NCI-H2171 treated with DMSO at 0.1 percent for 48 hours (cell line): Measurements from ENCODE around the gene NSG1.

Experiments used
- DNase-seq: peaks from one replicate; lab custom pipeline; 2025; lab: John Stamatoyannopoulos, UW

NSG1 gene

GRCh38 chr4:4374388-4375098, 12.4 kb upstream of the NSG1 start:
- no peak for DNase-seq

- DNase-seq, result no peak
Observed at GRCh38 chr4:4376074-4376473, 10.8 kb upstream of the NSG1 start.

GRCh38 chr4:4377191-4377590, 9.7 kb upstream of the NSG1 start:
- no peak for DNase-seq

- no peak for DNase-seq
Observed at GRCh38 chr4:4377732-4378460, 9.0 kb upstream of the NSG1 start.

- DNase-seq, result no peak
Observed at GRCh38 chr4:4379540-4380087, 7.3 kb upstream of the NSG1 start.

- DNase-seq, result no peak
Observed at GRCh38 chr4:4383085-4383484, 3.8 kb upstream of the NSG1 start.

GRCh38 chr4:4384837-4385236, 2.1 kb upstream of the NSG1 start:
- DNase-seq, result no peak

- DNase-seq, result no peak
Observed at GRCh38 chr4:4385729-4386295, 1.1 kb upstream of the NSG1 start.

- peak; percentile 45 for DNase-seq
Observed at GRCh38 chr4:4386296-4386735, 586 bp upstream of the NSG1 start.

GRCh38 chr4:4387531-4388310, 819 bp downstream of the NSG1 start:
- DNase-seq, result no peak

GRCh38 chr4:4388311-4388790, 1.4 kb downstream of the NSG1 start:
- DNase-seq, result no peak

- DNase-seq, result no peak
Observed at GRCh38 chr4:4388836-4389575, 2.1 kb downstream of the NSG1 start.

- no peak for DNase-seq
Observed at GRCh38 chr4:4390046-4390445, 3.1 kb downstream of the NSG1 start.

- DNase-seq, result no peak
Observed at GRCh38 chr4:4390515-4391240, 3.8 kb downstream of the NSG1 start.

GRCh38 chr4:4391866-4392265, 5.0 kb downstream of the NSG1 start:
- DNase-seq, result no peak

- no peak for DNase-seq
Observed at GRCh38 chr4:4392501-4393183, 5.7 kb downstream of the NSG1 start.

GRCh38 chr4:4394644-4395043, 7.7 kb downstream of the NSG1 start:
- no peak for DNase-seq

GRCh38 chr4:4395371-4395770, 8.5 kb downstream of the NSG1 start:
- no peak for DNase-seq

GRCh38 chr4:4395849-4396627, 9.1 kb downstream of the NSG1 start:
- DNase-seq, result peak; percentile 54
